ENCODE data around the gene ARMC9. TPM values are rescaled to one million over a fixed set of nuclear protein-coding genes. Genes with fewer than 3 reads are reported as not detected.

The ARMC9 gene
- total and polyA plus RNA-seq, 9 donors: 16.7 to 33.5 (median 29.3) TPM

- H3K27ac ChIP-seq: peak overlapping the region in 1 of 2 donors; percentile 20
- 81 to 95% (median 92%) methylated on average over 12 to 13 of the region's 13 CpGs for WGBS, 3 donors
- no peak for DNase-seq
These were observed 173.1 kb downstream of the ARMC9 start for GRCh38 chr2:231371430-231372054.

GRCh38 chr2:231372326-231372725, 173.9 kb downstream of the ARMC9 start:
- 85 to 88% (median 86%) methylated on average over 7 of the region's 7 CpGs for WGBS, 3 donors
- Histone ChIP-seq H3K27me3 (no peaks in the 10 kb centered on the region), H3K27ac (no peak overlapping the region), H3K36me3 (no peaks in the 10 kb centered on the region), H3K4me1 (ENCODE audit: insufficient read depth) (no peaks in the 10 kb centered on the region), H3K9me3 (no peaks in the 10 kb centered on the region), H3K4me3 (no peak overlapping the region)
- DNase-seq: no peak
- TF ChIP-seq POLR2A (IDR thresholded peaks at IDR 0.05): no peak
- no peak for TF ChIP-seq EP300 (IDR thresholded peaks at IDR 0.05)
- no peak for TF ChIP-seq CTCF (IDR thresholded peaks at IDR 0.05)
- intact Hi-C loops (cut with DNase I): no loop called here

More at GRCh38 chr2:231371430-231372054, 173.1 kb downstream of the ARMC9 start:
- intact Hi-C loops (cut with DNase I): no loop called here
- Histone ChIP-seq H3K27me3 (no peaks in the 10 kb centered on the region), H3K9me3 (no peaks in the 10 kb centered on the region), H3K4me3 (no peak overlapping the region), H3K4me1 (ENCODE audit: insufficient read depth) (no peaks in the 10 kb centered on the region), H3K36me3 (no peaks in the 10 kb centered on the region)
- TF ChIP-seq EP300 (IDR thresholded peaks at IDR 0.05) (no peak), POLR2A (IDR thresholded peaks at IDR 0.05) (no peak), CTCF (IDR thresholded peaks at IDR 0.05) (no peak)

- no peaks in the 10 kb centered on the region for H3K36me3 ChIP-seq
- 68 to 80% (median 76%) methylated on average over 8 of the region's 8 CpGs for WGBS, 3 donors
- H3K4me3 ChIP-seq: no peak overlapping the region
- H3K27ac ChIP-seq: no peak overlapping the region
- TF ChIP-seq CTCF (IDR thresholded peaks at IDR 0.05): no peak
- TF ChIP-seq EP300 (IDR thresholded peaks at IDR 0.05): no peak
- no peak for TF ChIP-seq POLR2A (IDR thresholded peaks at IDR 0.05)
- DNase-seq: no peak
- no peaks in the 10 kb centered on the region for H3K27me3 ChIP-seq
- intact Hi-C loops (cut with DNase I): no loop called here
- no peaks in the 10 kb centered on the region for H3K4me1 ChIP-seq (ENCODE audit: insufficient read depth)
- no peaks in the 10 kb centered on the region for H3K9me3 ChIP-seq
These were observed 174.8 kb downstream of the ARMC9 start for GRCh38 chr2:231373184-231373583.

- no peaks in the 10 kb centered on the region for H3K9me3 ChIP-seq
- no peak for TF ChIP-seq POLR2A (IDR thresholded peaks at IDR 0.05)
- TF ChIP-seq EP300 (IDR thresholded peaks at IDR 0.05): no peak
- TF ChIP-seq CTCF (IDR thresholded peaks at IDR 0.05): no peak
- no peak overlapping the region for H3K4me3 ChIP-seq
- no peaks in the 10 kb centered on the region for H3K27me3 ChIP-seq
- DNase-seq: no peak
- WGBS, 3 donors: 78 to 88% (median 80%) methylated on average over 9 of the region's 9 CpGs
- H3K4me1 ChIP-seq (ENCODE audit: insufficient read depth): no peaks in the 10 kb centered on the region
- intact Hi-C loops (cut with DNase I): no loop called here
- H3K27ac ChIP-seq: no peak overlapping the region
- no peaks in the 10 kb centered on the region for H3K36me3 ChIP-seq
These were observed 175.4 kb downstream of the ARMC9 start for GRCh38 chr2:231373786-231374349.

Measured in ovary (tissue), 9 donors.